Sigmoid colon (tissue), 3 donors: ENCODE data around the gene SLC45A2.

Experiments used
- POLR2A ChIP-seq, 2 donors: fragments of 450-650 bp; IDR thresholded peaks; one replicate each; pipeline ENCODE4 v1.6.1; 2016; ENCODE audit warnings: antibody characterized with exemption in 2 of 2, mild to moderate bottlenecking in 2 of 2, moderate library complexity in 2 of 2
- TF ChIP-seq, protein P1 (sequence below), 4 experiments: fragments of 450-650 bp in 3 of 4; fragments of 200-600 bp in 1 of 4; IDR thresholded peaks; one replicate each; pipeline ENCODE4 v1.5.1; 2016 to 2019; ENCODE audit warnings: antibody characterized with exemption in 4 of 4, mild to moderate bottlenecking in 3 of 4, moderate library complexity in 2 of 4

DNA sequence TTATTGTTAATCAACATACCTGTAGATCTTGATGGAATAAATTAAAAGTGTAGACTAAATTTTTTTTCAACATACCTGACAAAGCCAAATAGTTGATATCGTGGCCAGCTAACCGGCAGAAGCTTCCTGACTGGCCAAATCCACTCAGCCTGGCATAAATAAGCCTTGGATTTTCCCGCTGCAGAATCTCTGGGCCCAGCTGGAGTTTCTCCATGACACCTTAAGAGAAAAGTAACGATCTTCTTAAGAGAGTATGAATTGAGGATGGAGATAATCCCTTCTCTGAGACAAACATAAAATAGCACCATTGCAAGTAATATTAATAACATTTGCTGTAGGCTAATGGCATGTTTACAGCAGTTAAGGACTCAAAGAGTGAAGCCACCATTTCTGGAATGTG is 21.2 kb upstream of the SLC45A2 start:
- TF ChIP-seq POLR2A (IDR thresholded peaks at IDR 0.05), result no peak
- TF ChIP-seq, protein P1, sequence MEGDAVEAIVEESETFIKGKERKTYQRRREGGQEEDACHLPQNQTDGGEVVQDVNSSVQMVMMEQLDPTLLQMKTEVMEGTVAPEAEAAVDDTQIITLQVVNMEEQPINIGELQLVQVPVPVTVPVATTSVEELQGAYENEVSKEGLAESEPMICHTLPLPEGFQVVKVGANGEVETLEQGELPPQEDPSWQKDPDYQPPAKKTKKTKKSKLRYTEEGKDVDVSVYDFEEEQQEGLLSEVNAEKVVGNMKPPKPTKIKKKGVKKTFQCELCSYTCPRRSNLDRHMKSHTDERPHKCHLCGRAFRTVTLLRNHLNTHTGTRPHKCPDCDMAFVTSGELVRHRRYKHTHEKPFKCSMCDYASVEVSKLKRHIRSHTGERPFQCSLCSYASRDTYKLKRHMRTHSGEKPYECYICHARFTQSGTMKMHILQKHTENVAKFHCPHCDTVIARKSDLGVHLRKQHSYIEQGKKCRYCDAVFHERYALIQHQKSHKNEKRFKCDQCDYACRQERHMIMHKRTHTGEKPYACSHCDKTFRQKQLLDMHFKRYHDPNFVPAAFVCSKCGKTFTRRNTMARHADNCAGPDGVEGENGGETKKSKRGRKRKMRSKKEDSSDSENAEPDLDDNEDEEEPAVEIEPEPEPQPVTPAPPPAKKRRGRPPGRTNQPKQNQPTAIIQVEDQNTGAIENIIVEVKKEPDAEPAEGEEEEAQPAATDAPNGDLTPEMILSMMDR (IDR thresholded peaks at IDR 0.05), result no peak
